T-helper 1 cell treated with Interleukin-12 subunit alpha and Interleukin-12 subunit beta and Interleukin-4 antibody, amounts not matched to agents 30 ng/mL and 1 ng/mL, for 36 hours (primary cell): ENCODE results near the gene STK32B. TPM values are rescaled to one million over a fixed set of nuclear protein-coding genes. Genes with fewer than 3 reads are reported as not detected.

ENCODE experiments used
- intact Hi-C: fragments of 100-400 bp; cut with micrococcal nuclease; formaldehyde crosslinking; loops from one replicate; pipeline ENCODE4 v1.15.1; 2024
- total RNA-seq: library from RNA; stranded (reverse); gene quantifications from 2 replicates; pipeline ENCODE4 v1.2.3, GENCODE V29; 2022

The STK32B gene
- total RNA-seq, 1 donor from 2014 or later = not detected

DNA sequence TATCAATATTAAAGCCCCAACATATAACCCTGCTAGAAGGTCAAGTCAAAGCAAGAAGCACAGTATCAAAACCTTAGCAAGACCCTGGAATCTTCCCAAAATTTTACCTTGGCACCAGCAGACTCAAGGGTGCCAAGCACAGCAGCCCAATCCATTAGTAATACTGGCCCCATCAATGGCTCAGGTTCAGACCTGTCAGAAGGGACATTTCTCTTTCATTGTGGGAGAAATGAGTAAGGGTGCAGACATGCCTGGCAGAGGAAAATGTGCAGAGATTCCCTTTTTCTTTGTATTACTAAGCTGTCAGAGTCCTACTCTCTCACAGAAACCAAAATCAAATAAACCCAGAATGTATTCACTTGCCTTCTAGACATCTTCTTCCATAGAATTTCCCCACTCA is 453.2 kb downstream of the STK32B start:
- intact Hi-C loops = no loop called here

DNA sequence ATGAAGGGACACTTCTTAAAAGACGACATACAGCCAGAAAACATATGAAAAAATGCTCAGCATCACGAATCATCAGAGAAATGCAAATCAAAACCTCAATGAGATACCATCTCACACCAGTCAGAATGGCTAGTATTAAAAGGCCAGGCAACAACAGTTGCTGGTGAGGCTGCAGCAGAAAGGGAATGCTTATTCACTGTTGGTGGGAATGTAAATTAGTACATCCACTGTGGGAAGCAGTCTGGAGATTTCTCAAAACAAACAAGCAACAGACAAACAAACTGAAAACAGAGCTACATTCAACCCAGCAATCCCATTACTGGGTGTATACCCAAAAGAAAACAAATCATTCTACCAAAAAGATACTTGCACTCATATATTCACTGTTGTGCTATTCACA is 459.2 kb downstream of the STK32B start:
- intact Hi-C loops = no loop called here

DNA sequence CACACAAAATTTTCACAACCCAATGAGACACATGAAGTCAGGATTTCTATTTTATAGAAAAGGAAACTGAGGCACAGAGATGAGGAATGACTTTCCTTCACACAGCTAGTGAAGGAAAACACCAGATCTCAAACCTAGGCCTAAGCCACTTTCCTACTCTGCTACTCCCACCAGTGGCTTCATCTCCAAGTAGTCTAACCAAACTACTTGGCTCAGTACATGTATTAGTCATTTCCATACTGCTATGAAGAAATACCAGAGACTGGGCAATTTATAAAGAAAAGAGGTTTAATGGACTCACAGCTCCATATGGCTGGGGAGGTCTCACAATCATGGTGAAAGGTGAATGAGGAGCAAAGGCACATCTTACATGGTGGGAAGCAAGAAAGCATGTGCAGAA is 460.5 kb downstream of the STK32B start:
- intact Hi-C loops = no loop called here

DNA sequence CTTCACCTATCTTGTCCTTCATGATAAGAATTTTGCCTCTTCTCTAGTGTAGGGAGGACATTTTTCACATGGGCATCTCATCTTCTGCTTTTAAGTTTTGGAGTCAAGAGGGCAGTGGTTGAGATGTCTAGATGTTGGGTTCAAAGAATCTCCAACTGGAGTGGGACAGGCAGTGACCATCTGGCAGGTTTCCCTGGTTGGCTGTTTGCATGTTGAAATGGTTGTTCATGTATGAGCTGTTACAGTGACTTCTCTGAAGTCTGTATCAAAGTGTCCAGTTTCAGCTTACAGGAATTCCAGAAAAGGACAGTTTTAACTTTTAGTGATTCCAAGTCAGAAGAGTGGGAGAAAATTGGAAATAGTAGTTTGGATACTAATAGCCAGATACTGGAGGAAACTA is 464.4 kb downstream of the STK32B start:
- intact Hi-C loops = no loop called here

DNA sequence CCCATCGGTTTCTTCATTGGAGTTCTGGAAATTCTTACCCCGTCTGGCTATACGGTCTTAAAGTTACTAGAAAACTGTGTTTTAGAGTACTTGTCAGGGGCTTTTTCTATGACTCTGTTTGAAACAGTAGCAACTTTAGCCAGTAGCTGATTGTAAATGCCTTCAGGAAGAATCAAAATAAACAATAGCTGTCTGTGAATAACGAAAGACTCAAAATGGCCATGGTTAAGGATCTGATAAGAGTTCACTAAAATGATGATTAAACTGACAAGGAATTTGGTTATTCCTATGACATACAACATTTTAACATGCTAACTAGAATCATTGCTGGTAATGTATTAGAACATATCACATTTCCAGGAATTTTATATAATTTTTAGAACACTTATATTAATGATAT is 466.1 kb downstream of the STK32B start:
- intact Hi-C loops = no loop called here

DNA sequence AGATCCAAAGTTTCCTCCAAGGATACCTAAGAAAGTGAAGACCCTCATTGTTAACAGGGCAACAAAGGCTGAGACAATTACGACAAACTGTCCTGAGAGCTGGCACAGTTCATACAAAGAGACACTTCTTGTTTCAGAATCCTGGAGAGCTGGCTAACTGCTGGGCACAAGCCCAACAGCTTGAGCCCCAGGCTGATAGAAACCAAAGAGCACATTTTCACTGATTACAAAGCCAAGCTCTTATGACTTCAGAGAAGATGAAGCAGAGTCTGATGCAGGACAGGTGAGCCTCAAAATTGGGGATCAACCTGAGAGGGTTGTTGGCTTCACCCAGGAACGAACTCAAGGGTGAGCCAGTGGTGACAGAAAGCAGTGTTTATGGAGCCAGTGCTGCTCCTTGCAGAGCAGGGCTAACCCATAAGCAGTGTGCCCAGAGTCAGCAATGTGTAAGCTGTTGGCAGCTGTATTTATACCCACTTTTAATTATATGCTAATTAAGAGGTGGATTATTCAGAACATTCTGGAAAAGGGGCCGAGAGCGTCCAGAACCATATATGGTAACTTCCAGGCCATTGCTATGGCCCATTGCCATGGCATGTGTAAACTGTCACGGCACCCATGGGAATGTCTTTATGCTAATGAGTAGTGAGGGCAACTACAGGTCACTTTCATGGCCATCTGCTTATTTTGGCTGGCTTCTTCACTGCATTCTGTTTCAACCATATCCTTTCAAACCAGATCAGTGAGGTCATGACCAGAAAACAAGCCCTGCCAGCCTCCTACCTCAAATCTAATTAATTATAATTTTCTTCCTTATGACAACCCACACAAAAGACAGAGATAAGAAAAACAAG is 473.4 kb downstream of the STK32B start:
- intact Hi-C loops = no loop called here

DNA sequence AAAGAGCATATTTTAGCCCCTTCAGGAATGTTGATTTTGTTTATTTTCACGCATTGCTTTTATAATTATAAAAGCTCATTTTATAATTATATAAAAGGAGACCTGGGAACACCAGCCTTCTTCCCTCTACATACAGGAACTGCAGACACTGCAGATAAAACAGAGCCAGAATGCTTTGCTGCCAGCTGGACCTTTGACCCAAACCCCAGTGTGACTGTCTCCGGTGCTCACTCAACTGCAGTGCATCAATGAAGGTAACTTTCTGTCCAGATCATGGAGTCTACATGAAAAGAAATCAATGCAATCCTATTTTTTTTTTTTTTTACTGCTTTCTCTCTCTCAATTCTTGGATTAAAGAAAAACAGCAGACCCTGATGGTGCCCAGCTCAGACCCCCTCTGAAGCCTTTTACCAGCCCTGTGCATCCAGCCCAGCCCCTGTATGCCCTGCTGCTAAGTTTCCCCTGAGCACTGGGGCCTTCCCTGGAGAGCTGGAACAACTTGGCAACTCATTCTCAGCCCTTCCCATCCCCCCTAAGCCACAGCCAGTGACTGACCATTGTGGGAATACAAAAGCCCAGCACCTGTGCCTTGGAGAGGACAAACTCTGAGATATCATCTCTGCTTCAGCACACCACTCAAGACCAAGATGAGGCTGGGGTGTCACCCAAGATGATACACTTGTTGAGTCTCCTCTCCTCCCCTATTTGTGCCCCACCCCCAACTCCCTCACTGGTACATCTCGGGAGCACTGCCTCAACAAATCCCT is 475.0 kb downstream of the STK32B start:
- intact Hi-C loops = no loop called here

DNA sequence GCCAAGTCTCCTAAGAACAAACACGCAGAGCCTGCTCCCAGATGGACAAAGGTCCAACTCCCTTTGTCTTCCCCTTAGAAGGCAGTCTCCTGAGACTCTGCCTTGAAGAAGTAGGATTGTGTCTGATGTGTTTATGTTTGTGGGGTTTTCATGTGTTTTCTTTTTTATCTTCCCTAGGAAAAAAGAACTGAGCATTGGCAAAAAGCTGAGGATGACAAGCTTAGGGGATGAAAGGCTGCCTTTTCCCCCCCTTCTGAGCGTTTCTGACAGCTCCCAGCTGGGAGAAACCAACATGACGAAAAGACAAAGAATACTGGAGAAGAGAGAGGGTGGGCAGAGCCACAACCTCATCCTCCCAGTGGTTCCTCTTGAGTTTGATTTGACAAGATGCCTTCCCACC is 475.9 kb downstream of the STK32B start:
- intact Hi-C loops = no loop called here

DNA sequence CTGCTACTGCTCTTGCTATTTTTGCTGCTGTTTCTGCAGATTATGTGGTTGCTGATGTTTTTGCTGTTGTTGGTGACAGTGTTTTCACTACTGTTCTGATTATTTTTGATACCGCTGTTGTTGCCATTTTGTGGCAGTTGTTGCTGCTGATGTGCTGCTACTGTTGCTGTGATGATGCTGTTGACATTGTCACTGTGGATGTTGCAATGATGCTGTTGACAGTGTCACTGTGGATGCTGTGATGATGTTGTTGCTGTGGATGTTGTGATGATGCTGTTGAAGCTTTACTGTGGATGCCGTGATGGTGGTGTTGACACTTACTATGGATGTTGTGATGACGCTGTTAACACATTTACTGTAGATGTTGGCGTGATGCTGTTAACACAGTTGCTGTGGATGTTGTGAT is 476.8 kb downstream of the STK32B start:
- intact Hi-C loops = no loop called here

DNA sequence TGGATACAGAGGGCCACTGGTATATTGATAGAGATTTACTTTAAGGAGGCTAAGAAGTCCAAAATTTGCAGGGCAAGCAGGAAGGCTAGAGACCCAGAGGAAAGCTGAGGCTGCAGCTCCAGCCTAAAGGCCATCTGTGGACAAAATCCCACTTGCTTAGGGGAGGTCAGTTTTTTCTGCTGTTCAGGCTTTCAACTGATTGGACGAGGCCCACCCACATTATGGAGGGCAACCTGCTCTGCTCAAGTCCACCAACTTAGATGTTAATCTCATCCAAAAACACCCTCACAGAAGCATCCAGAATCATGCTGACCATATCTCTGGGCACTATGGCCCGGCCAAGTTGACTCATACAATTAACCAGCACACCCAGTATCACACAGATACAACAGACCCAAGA is 480.8 kb downstream of the STK32B start:
- intact Hi-C loops = no loop called here

DNA sequence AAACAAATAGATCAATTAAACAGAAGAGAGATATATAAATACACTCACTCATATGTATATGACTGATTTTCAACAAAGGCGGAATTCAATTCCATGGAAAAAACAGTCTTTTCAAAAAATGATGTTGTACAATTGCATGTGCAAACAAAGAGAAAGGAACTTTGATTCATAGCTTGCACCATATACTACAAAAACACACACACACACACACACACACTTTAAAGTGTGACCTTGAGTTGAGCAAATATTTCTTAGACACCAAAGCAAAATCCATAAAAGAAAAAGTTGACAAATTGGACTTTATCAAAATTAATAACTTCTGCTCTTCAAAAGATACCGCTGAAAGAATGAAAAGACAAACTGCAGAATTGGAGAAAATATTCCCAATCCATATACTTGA is 488.3 kb downstream of the STK32B start:
- intact Hi-C loops = no loop called here

DNA sequence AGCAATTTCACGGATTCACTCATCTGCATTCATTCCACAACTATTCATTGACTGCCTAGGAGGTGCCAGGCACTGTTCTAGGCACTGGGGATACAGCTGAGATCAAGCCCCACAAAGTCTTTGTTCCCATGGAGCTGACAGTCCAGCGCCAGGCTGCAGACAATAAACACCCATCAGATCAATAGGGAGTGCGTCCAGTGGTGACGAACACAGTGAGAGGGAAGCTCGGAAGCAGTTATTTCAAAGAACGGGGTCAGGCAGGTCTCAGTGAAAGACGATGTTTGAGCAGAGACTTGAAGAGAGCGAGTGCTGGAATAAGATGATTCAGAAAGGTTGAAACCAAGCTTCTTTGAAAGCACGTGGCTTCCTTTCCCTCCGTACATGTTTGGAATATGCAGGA is 489.9 kb downstream of the STK32B start:
- intact Hi-C loops = no loop called here

DNA sequence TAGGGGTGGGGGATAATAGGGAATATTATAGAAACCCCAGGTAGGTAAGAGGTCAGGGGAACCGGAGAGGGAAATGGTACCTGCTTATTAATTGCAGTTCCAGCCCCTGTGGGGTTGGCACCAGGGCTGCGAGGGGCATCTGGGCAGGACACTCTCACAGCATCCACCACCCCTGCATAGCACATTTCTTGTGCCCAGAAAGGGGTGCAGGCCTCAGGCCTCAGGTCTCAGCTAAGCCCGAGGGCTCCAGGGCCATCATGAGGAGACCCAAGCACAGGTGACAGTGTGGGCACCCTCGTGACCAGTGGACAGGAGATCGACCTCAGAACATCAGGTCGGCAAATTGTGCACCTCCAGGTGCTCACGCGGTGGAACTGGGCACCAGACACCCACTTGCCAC is 492.4 kb downstream of the STK32B start:
- intact Hi-C loops = no loop called here

DNA sequence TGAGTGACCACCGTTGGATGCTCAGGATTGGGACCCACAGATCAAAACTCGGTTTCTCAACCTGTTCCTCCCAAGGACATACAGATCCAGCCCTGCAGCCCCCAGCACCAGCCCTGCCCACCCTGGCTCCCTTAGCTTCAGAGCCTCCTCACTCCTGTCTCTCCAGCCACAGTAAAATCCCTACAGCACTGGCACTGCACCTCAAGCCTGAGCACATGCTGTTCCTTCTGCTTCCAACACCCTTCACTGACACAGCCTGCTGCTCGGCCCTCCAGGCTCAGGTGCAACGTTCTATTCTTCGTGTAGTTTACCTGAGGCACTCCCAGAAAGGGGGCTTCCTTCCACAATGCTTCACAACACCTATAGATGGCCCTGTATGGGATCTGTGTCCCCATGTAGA is 493.5 kb downstream of the STK32B start:
- intact Hi-C loops = no loop called here

DNA sequence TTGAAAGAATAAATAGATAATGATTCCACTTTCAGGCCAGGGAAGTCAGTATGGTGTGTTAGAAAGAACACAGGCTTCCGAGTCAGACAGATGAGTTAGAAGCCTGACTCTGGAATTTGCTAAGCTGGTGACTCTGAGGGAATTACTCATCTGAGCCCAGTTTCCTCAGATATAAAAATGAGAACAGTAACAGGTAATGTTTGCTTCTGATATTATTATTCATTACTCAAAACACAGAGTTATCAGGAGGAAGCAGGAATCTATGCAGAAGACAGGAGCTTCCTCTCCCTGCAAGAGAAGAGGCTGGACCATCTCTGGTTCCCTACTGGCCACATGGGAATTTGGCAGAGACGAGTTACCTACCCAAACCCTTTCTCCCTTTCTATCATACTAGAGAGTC is 494.0 kb downstream of the STK32B start:
- intact Hi-C loops = no loop called here

DNA sequence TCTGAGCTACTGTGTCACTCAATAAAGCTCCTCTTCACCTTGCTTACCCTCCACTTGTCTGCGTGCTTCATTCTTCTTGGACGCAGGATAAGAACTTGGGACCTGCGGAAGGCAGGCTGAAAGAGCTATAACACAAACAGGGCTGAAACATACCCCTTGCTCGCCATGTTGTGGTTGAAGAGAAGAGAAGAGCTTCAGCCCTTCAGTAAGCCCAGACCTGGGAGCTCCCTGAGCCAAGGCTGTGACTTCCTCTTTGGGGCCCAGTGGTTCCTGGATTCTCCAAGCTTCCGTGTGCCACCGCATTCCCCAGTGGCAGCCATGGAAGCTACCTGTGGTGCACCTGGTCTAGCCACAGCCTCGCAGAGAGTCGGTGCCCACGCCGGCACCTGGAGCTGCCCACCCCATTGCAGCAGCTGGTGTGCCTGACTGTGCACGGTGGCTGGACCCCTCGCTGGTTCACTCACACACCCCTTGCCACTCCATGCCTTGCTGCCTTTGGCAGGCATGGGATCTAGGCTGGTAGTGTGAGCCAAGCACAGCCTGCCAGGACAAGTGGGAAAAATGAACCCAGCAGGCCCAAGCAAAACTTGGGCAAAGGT is 496.5 kb downstream of the STK32B start:
- intact Hi-C loops = no loop called here

Other genes with a start within 250 kb of the STK32B start
- gene MSX1, start 191.8 kb upstream of the STK32B start, total RNA-seq = not detected in 2 replicates
- not detected in 2 replicates for gene CYTL1, start 32.0 kb upstream of the STK32B start, total RNA-seq